Activated T-cell treated with anti-CD3 and anti-CD28 coated beads, Interleukin-2, amount 50 U/mL, for 72 hours (primary cell): Measurements from ENCODE around the gene SECISBP2. TPM values are rescaled to one million over a fixed set of nuclear protein-coding genes. Genes with fewer than 3 reads are reported as not detected.
"Not testable (repeated sequence)": the region's sequence is repeated elsewhere in the genome, so short reads cannot be mapped to it uniquely, and the experiment has no call there.

Source experiments
- ATAC-seq, 2 donors: fragments of 150-1000 bp; cut with Tn5 transposase; replicated peaks in 1 of 2; 2 replicates each; pipeline ENCODE4 v1.10.0; 2021; ENCODE audit warnings: moderate library complexity in 2 of 2, mild to moderate bottlenecking in 1 of 2
- DNase-seq, 2 donors: peaks; one replicate each; pipeline ENCODE4 v3.0.0; 2021 to 2022; ENCODE audit warnings: mixed read lengths in 1 of 2
- H3K27ac Mint-ChIP-seq: one replicate; pipeline ENCODE4 v1.8.0; 2022; ENCODE audit warnings: mild to moderate bottlenecking, moderate library complexity, mixed read lengths
- H3K27me3 Mint-ChIP-seq: one replicate; pipeline ENCODE4 v1.8.0; 2022; ENCODE audit warnings: low read depth, mixed read lengths
- H3K36me3 Mint-ChIP-seq, 2 donors: one replicate each; pipeline ENCODE4 v1.8.0; 2022; ENCODE audit warnings: mixed read lengths in 2 of 2, mild to moderate bottlenecking in 1 of 2; ENCODE audit not compliant: insufficient read depth in 2 of 2
- H3K4me1 Mint-ChIP-seq: one replicate; pipeline ENCODE4 v1.8.0; 2022; ENCODE audit warnings: low read depth, mixed read lengths
- H3K4me3 Mint-ChIP-seq, 2 donors: one replicate each; pipeline ENCODE4 v1.8.0; 2022; ENCODE audit warnings: mild to moderate bottlenecking in 2 of 2, mixed read lengths in 2 of 2, moderate library complexity in 2 of 2
- H3K9me3 Mint-ChIP-seq, 2 donors: one replicate each; pipeline ENCODE4 v1.8.0; 2022; ENCODE audit warnings: mixed read lengths in 2 of 2
- total RNA-seq, 2 donors: library from RNA; stranded (reverse); gene quantifications; one replicate each; pipeline ENCODE4 v1.2.3, GENCODE V29; 2022

SECISBP2 gene, protein sequence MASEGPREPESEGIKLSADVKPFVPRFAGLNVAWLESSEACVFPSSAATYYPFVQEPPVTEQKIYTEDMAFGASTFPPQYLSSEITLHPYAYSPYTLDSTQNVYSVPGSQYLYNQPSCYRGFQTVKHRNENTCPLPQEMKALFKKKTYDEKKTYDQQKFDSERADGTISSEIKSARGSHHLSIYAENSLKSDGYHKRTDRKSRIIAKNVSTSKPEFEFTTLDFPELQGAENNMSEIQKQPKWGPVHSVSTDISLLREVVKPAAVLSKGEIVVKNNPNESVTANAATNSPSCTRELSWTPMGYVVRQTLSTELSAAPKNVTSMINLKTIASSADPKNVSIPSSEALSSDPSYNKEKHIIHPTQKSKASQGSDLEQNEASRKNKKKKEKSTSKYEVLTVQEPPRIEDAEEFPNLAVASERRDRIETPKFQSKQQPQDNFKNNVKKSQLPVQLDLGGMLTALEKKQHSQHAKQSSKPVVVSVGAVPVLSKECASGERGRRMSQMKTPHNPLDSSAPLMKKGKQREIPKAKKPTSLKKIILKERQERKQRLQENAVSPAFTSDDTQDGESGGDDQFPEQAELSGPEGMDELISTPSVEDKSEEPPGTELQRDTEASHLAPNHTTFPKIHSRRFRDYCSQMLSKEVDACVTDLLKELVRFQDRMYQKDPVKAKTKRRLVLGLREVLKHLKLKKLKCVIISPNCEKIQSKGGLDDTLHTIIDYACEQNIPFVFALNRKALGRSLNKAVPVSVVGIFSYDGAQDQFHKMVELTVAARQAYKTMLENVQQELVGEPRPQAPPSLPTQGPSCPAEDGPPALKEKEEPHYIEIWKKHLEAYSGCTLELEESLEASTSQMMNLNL
- total RNA-seq: 10 to 100 TPM; 41.6 to 47.0 TPM

DNA sequence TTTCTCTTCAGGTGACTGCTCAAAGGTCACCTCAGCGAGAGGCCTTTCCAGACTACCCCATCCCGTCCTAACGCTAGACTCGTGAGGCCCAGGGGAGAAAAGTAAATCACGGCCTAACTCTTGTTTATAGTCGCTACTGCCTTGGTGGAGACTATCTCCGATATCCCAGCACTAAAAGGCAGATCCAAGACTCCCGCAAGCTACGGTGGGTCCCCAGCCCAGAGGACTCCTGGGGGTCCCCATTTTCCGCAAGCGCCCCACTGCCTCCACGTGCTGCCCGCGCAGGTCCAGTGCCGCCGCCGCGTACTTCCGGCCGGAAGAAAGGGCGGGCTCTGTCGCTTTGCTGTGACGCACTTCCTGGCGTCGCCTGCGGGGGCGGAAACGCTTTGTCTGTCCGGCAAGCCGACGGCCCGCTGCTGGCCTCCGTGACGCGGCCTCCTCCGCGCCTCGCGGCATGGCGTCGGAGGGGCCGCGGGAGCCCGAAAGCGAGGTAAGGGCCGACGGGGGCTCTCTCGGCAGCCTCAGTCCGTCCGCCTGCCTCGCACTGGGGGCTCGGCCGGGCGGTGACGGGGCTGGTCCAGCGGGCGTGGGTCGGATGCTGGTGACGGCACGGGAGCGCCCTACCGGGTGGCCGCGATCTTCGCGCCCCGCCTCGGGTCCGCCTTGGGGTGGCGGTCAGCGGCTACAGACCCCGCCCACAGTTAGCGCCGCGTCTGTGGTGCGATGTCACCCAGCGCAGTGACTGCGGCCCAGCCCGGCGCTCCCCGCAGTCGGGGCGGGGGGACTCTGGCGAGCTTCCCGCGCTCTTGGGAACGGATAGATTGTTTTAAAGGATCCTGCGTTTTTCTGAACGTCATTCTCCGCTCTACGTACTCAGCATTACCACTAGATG is at the start of gene SECISBP2:
TSS of gene SECISBP2 (plus strand) at position 378 of the 892 bp plus-strand sequence. CDS start at position 455, 77 bp downstream.
- peak within 1 kb of the TSS; percentile 99 for H3K27ac Mint-ChIP-seq
- no peaks in the 10 kb centered on the region for H3K27me3 Mint-ChIP-seq
- H3K4me1 Mint-ChIP-seq: peaks cover 91% of the 10 kb centered on the region
- DNase-seq (peak; percentile 97), ATAC-seq (peak; percentile 92 to 93)
- peak within 1 kb of the TSS; percentile 89 to 95 for H3K4me3 Mint-ChIP-seq
- peaks cover 9 to 33% of the 10 kb centered on the region in 2 donors for H3K36me3 Mint-ChIP-seq
- H3K9me3 Mint-ChIP-seq: no peaks in the 10 kb centered on the region

DNA sequence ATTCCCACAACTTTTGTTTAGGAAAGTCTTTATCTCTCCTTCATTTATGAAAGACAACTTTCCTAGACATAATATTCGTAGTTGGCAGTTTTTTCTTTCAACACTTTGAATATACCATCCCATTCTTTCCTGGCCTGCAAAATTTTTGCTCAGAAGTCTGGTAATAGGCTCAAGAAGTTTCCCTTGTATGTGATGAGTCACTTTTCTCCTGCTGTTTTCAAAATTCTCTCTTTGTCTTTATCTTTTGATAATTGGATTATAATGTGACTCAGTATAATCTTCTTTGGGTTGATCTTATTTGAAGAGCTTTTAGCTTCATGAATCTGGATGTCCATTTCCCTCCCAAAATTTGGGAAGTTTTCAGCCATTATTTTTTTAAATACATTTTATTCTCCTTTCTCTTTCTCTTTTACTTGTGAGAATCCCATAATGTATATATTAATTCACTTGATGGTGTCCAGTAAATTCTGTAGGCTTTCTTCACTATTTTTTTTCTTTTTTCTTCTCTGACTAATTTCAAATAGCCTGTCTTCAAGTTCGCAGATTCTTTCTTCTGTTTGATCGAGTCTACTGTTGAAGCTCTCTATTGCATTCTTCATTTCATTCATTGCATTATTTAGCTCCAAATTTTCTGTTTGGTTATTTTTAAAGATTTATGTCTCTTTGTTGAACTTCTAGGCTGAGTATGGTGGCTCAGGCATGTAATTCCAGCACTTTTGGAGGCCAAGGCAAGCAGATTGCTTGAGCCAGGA is 44.6 kb upstream of the SECISBP2 start:
- ATAC-seq: no peak
- Mint-ChIP-seq H3K4me1 (peaks cover 19% of the 10 kb centered on the region), H3K4me3 (no peak overlapping the region), H3K27me3 (peaks cover 35% of the 10 kb centered on the region), H3K9me3 (peaks cover 14 to 15% of the 10 kb centered on the region in 2 donors), H3K36me3 (peaks cover 15 to 29% of the 10 kb centered on the region in 2 donors), H3K27ac (no peak overlapping the region)
- no peak for DNase-seq

- H3K27me3 Mint-ChIP-seq: peaks cover 35% of the 10 kb centered on the region
- DNase-seq: peak; percentile 24 to 55
- peaks cover 19% of the 10 kb centered on the region for H3K4me1 Mint-ChIP-seq
- H3K27ac Mint-ChIP-seq: no peak overlapping the region
- peaks cover 14 to 15% of the 10 kb centered on the region in 2 donors for H3K9me3 Mint-ChIP-seq
- no peak overlapping the region for H3K4me3 Mint-ChIP-seq
- H3K36me3 Mint-ChIP-seq: peaks cover 15 to 29% of the 10 kb centered on the region in 2 donors
- ATAC-seq: peak; percentile 91 to 98
These were observed 43.5 kb upstream of the SECISBP2 start for GRCh38 chr9:89274838-89275237.

GRCh38 chr9:89276040-89276439 is 42.3 kb upstream of the SECISBP2 start:
- not testable (repeated sequence) for DNase-seq, H3K27ac Mint-ChIP-seq, ATAC-seq, H3K4me3 Mint-ChIP-seq
- Mint-ChIP-seq H3K4me1 (peaks cover 19% of the 10 kb centered on the region), H3K27me3 (peaks cover 23% of the 10 kb centered on the region), H3K36me3 (peaks cover 15 to 29% of the 10 kb centered on the region in 2 donors), H3K9me3 (peaks cover 14 to 15% of the 10 kb centered on the region in 2 donors)

GRCh38 chr9:89277043-89277442 is 41.3 kb upstream of the SECISBP2 start:
- Mint-ChIP-seq H3K9me3 (peaks cover 14 to 15% of the 10 kb centered on the region in 2 donors), H3K4me3 (no peak overlapping the region), H3K36me3 (peaks cover 15 to 29% of the 10 kb centered on the region in 2 donors), H3K27ac (no peak overlapping the region), H3K27me3 (peaks cover 17% of the 10 kb centered on the region), H3K4me1 (peaks cover 19% of the 10 kb centered on the region)
- ATAC-seq: no peak
- DNase-seq: no peak

DNA sequence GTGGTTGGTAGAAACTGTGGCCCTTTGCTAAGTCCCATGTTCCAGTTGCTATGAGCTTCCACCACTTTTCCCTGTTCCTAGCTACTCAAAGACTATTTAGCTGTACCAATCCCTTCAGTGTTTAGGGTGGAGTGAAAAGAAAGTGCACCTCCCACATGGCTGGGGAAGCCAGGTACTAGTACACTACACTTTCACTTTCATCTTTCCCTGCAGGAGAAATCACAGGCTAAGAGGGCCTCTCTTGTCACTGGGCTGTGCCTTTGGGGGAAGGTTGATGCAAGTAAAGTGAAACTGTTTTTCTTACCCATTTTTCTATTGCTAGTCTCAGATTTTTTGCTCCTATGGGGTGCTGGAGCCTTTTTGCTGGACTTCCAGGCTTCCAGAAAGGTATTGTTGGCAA is 40.8 kb upstream of the SECISBP2 start:
- H3K4me1 Mint-ChIP-seq: peaks cover 19% of the 10 kb centered on the region
- no peak overlapping the region for H3K4me3 Mint-ChIP-seq
- H3K9me3 Mint-ChIP-seq: peaks cover 14 to 15% of the 10 kb centered on the region in 2 donors
- H3K27ac Mint-ChIP-seq: no peak overlapping the region
- DNase-seq (no peak), ATAC-seq (no peak)
- peaks cover 15% of the 10 kb centered on the region for H3K27me3 Mint-ChIP-seq
- H3K36me3 Mint-ChIP-seq: peaks cover 15 to 27% of the 10 kb centered on the region in 2 donors

- DNase-seq (no peak), ATAC-seq (no peak)
- H3K27ac Mint-ChIP-seq: no peak overlapping the region
- peaks cover 7% of the 10 kb centered on the region for H3K27me3 Mint-ChIP-seq
- peaks cover 19% of the 10 kb centered on the region for H3K4me1 Mint-ChIP-seq
- H3K4me3 Mint-ChIP-seq: no peak overlapping the region
- H3K9me3 Mint-ChIP-seq: peaks cover 7 to 9% of the 10 kb centered on the region in 2 donors
- peaks cover 9 to 18% of the 10 kb centered on the region in 2 donors for H3K36me3 Mint-ChIP-seq
These were observed 39.7 kb upstream of the SECISBP2 start for GRCh38 chr9:89278551-89278950.

- ATAC-seq (peak in 1 of 2 donors; percentile 41), DNase-seq (peak; percentile 13 to 35)
- Mint-ChIP-seq H3K27me3 (peaks cover 7% of the 10 kb centered on the region), H3K4me3 (no peak overlapping the region), H3K4me1 (peaks cover 19% of the 10 kb centered on the region), H3K9me3 (peaks cover 5 to 6% of the 10 kb centered on the region in 2 donors), H3K36me3 (peaks cover 5 to 11% of the 10 kb centered on the region in 2 donors), H3K27ac (no peak overlapping the region)
These were observed 39.1 kb upstream of the SECISBP2 start for GRCh38 chr9:89278997-89279739.

DNA sequence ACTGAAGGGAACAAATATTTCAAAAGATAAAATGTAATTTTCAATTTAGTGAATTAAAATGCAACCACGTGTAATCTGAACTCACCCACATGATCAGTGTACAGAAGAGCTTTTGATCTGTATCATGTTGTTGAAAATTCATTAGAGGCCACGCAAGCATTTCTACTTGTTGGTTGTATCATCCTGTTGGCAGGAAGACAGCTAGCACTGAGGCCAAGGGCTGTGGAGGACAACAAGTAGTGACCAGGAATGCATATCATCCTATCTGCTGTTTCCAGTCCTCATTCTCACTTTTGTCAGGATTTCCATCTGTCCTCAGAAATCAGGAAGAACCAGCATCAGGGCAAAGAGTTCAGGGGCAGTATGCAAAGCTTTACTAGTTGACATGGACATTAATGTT is 37.2 kb upstream of the SECISBP2 start:
- peaks cover 0 to 3% of the 10 kb centered on the region in 2 donors for H3K36me3 Mint-ChIP-seq
- peaks cover 0 to 3% of the 10 kb centered on the region in 2 donors for H3K9me3 Mint-ChIP-seq
- H3K27me3 Mint-ChIP-seq: peaks cover 7% of the 10 kb centered on the region
- no peak for ATAC-seq
- DNase-seq: no peak
- no peak overlapping the region for H3K27ac Mint-ChIP-seq
- H3K4me3 Mint-ChIP-seq: no peak overlapping the region
- peaks cover 8% of the 10 kb centered on the region for H3K4me1 Mint-ChIP-seq

DNA sequence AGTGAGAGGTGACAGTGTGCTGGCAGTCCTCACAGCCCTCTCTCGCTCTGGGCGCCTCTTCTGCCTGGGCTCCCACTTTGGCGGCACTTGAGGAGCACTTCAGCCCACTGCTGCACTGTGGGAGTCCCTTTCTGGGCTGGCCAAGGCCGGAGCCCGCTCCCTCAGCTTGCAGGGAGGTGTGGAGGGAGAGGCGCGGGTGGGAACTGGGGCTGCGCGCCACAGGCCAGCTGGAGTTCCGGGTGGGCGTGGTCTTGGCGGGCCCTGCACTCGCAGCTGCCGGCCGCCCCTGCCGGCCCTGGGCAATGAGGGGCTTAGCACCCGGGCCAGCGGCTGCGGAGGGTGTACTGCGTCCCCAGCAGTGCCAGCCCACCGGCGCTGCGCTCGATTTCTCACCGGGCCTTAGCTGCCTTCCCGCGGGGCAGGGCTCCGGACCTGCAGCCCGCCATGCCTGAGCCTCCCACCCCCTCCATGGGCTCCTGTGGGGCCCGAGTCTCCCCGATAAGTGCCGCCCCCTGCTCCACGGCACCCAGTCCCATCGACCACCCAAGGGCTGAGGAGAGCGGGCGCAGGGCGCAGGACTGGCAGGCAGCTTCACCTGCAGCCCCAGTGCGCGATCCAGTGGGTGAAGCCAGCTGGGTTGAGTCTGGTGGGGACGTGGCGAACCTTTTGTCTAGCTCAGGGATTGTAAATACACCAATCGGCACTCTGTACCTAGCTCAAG is 35.9 kb upstream of the SECISBP2 start:
- H3K4me3 Mint-ChIP-seq: peak overlapping the region in 1 of 2 donors; percentile 47
- not testable (repeated sequence) for H3K36me3 Mint-ChIP-seq, H3K27ac Mint-ChIP-seq, H3K9me3 Mint-ChIP-seq, H3K27me3 Mint-ChIP-seq, ATAC-seq, H3K4me1 Mint-ChIP-seq
- peak in 1 of 2 donors; percentile 15 for DNase-seq

- Mint-ChIP-seq H3K4me1 (no peaks in the 10 kb centered on the region), H3K9me3 (no peaks in the 10 kb centered on the region), H3K27ac (no peak overlapping the region), H3K4me3 (no peak overlapping the region), H3K36me3 (no peaks in the 10 kb centered on the region), H3K27me3 (no peaks in the 10 kb centered on the region)
- ATAC-seq (no peak), DNase-seq (no peak)
These were observed 34.2 kb upstream of the SECISBP2 start for GRCh38 chr9:89284076-89284475.
